Urinary bladder (tissue), 4 donors: ENCODE measurements around the gene AKR1C3. TPM values are rescaled to one million over a fixed set of nuclear protein-coding genes. Genes with fewer than 3 reads are reported as not detected.
A peak's percentile ranks its signal among the peaks of the same experiment; 100 is the strongest.
"Not testable (repeated sequence)": the region's sequence is repeated elsewhere in the genome, so short reads cannot be mapped to it uniquely, and the experiment has no call there.

Source experiments
- DNase-seq: peaks from one replicate; pipeline ENCODE4 v3.0.0-alpha.2; 2015; ENCODE audit errors: extremely low spot score
- H3K27ac ChIP-seq: one replicate; pipeline ENCODE4 v1.5.1; 2013; ENCODE audit warnings: low read depth, mild to moderate bottlenecking, moderate library complexity
- H3K36me3 ChIP-seq: one replicate; pipeline ENCODE4 v1.6.1; 2013; ENCODE audit warnings: mild to moderate bottlenecking, moderate library complexity; ENCODE audit not compliant: insufficient read depth
- H3K4me1 ChIP-seq: one replicate; pipeline ENCODE4 v1.6.1; 2013; ENCODE audit warnings: mild to moderate bottlenecking, moderate library complexity; ENCODE audit not compliant: insufficient read depth
- H3K4me3 ChIP-seq: one replicate; pipeline ENCODE4 v1.5.1; 2013; ENCODE audit warnings: low read depth, low read length
- WGBS: extraction: QIAGEN DNeasy Blood & Tissue Kit; methylation state at CpG from one replicate; pipeline ENCODE4 v1.1.7; 2013; 5-methylcytosine and 5-hydroxymethylcytosine counted together
- polyA plus RNA-seq: library from polyadenylated mRNA; stranded (reverse); fragments of 200-250 nt; gene quantifications from one replicate; pipeline ENCODE4 v1.2.3, GENCODE V29; 2013
- total RNA-seq: library from RNA; depleted of rRNA; stranded (reverse); fragments of >200 nt; gene quantifications from one replicate; pipeline ENCODE4 v1.2.3, GENCODE V29; 2014
- donor health status: healthy with polysubstance abuse.
- donor health status: healthy.

The AKR1C3 gene
- total RNA-seq, result 13.4 TPM
- 74.4 TPM for polyA plus RNA-seq

DNA sequence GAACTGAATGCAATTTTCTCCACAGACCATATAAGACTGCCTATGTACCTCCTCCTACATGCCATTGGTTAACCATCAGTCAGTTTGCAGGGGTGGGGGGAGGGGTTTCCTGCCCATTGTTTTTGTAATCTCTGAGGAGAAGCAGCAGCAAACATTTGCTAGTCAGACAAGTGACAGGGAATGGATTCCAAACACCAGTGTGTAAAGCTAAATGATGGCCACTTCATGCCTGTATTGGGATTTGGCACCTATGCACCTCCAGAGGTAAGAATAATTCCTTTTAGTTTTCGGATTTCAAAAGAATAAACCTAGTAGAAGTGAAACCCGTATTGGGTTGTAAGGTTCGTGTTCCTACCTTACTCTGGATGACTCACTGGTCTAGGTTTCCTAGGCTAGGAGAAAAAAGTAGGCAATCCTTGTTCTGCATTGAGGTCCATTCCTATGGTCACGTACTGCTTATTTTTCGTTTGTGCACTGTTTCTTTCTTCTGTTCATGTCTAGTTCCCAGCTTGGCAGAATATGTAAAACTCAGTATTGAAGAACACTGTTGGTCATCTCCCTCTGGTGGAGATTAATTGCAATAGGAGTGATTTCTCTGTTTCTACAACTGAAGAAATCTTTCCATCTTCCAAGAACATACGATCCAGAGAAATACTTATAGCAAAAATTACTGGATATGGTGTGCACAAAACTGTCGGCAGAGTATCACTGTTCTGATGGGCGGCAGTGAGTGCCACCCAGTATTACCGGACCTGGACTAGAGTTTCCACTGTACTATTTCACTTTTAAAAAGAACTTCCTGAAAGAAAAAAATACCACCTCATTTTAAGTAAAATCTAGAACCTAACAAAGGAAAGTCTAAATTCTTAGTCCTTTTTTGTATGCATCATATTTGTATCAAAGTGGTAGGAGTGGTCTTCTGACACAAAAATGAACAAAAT is at the start of gene AKR1C3:
AKR1C3 (plus strand) TSS at position 150 of the 941 bp plus-strand sequence; CDS start at position 181, 31 bp downstream.
- peak within 1 kb of the TSS; percentile 54 for H3K4me3 ChIP-seq
- WGBS, result 38% methylated on average over 9 of the region's 9 CpGs
- H3K36me3 ChIP-seq, result peaks cover 6% of the 10 kb centered on the region
- no peaks in the 10 kb centered on the region for H3K4me1 ChIP-seq
- no peak within 1 kb of the TSS for H3K27ac ChIP-seq
- peak; percentile 11 for DNase-seq

- H3K4me3 ChIP-seq, result no peak overlapping the region
- WGBS, result 78% methylated on average over 9 of the region's 9 CpGs
- DNase-seq, result no peak
- no peaks in the 10 kb centered on the region for H3K36me3 ChIP-seq
- no peak overlapping the region for H3K27ac ChIP-seq
- H3K4me1 ChIP-seq, result no peaks in the 10 kb centered on the region
Observed at GRCh38 chr10:5045095-5045494, 49.1 kb upstream of the AKR1C3 start.

- H3K4me1 ChIP-seq, result no peaks in the 10 kb centered on the region
- DNase-seq, result no peak
- H3K27ac ChIP-seq, result no peak overlapping the region
- H3K4me3 ChIP-seq, result no peak overlapping the region
- WGBS, result 81% methylated on average over 6 of the region's 6 CpGs
- no peaks in the 10 kb centered on the region for H3K36me3 ChIP-seq
Observed at GRCh38 chr10:5046410-5046809, 47.8 kb upstream of the AKR1C3 start.

DNA sequence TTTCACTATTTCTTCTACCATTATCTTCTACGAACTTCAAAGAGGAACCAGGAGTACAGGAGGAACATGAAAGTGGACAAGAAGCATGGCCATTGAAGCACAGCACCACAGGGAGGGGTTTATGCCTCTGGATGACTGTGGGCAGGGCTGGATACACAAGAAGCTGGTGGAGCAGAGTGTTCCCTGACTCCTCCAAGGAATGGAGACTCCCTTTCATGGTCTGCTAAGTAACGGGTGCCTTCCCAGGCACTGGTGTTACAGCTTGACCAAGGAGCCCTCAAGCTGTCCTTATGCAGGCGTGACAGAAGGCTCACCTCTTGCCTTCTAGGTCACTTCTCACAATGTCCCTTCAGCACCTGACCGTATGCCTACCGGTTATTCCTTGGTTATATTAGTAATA is 47.2 kb upstream of the AKR1C3 start:
- not testable (repeated sequence) for H3K36me3 ChIP-seq, DNase-seq, H3K4me1 ChIP-seq, H3K27ac ChIP-seq, H3K4me3 ChIP-seq
- 91% methylated on average over 5 of the region's 5 CpGs for WGBS

GRCh38 chr10:5047912-5048628 is 46.1 kb upstream of the AKR1C3 start:
- WGBS, result 76% methylated on average over 1 of the region's 1 CpG
- Histone ChIP-seq H3K4me1 (no peaks in the 10 kb centered on the region), H3K27ac (no peak overlapping the region), H3K36me3 (no peaks in the 10 kb centered on the region), H3K4me3 (no peak overlapping the region)
- no peak for DNase-seq

DNA sequence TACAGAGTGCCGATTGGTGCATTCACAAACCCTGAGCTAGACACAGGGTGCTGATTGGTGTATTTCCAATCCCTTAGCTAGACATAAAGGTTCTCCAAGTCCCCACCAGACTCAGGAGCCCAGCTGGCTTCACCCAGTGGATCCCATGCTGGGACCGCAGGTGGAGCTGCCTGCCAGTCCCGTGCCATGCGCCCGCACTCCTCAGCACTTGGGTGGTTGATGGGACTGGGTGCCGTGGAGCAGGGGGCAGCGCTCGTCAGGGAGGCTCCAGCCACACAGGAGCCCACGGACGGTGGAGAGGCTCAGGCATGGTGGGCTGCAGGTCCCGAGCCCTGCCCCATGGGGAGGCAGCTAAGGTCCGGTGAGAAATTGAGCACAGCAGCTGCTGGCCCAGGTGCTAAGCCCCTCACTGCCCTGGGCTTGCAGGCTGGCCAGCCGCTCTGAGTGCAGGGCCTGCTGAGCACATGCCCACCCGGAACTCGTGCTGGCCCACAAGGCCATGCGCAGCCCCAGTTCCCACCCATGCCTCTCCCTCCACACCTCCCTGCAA is 41.2 kb upstream of the AKR1C3 start:
- not testable (repeated sequence) for H3K4me3 ChIP-seq, H3K27ac ChIP-seq, H3K36me3 ChIP-seq, H3K4me1 ChIP-seq, DNase-seq
- WGBS, result 90% methylated on average over 16 of the region's 16 CpGs

DNA sequence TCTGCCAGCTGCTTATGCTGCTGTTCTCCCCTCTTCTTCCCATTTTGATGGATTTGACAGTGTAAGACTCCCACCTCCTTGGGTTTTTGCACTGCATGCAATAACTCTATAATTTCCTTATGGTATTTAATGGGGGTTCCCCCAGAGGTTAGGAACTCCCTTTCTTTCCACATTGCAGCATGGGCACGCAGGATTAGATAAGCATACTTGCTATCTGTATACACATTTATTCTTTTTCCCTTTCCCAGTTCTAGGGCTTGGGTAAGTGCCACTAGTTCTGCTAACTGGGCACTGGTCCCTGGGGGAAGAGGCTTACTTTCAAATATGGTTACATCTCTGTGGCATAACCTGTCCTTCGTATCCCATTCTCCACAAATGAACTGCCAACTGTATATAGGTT is 39.4 kb upstream of the AKR1C3 start:
- 66% methylated on average over 2 of the region's 2 CpGs for WGBS
- DNase-seq, H3K4me3 ChIP-seq: not testable (repeated sequence)

GRCh38 chr10:5059267-5059666 is 34.9 kb upstream of the AKR1C3 start:
- not testable (repeated sequence) for H3K4me3 ChIP-seq, H3K4me1 ChIP-seq, H3K27ac ChIP-seq, H3K36me3 ChIP-seq, DNase-seq
- WGBS, result 87% methylated on average over 8 of the region's 8 CpGs

More for the DNA sequence above, 39.4 kb upstream of the AKR1C3 start:
- H3K27ac ChIP-seq, H3K4me1 ChIP-seq, H3K36me3 ChIP-seq: not testable (repeated sequence)

GRCh38 chr10:5060791-5061190 is 33.4 kb upstream of the AKR1C3 start:
- not testable (repeated sequence) for H3K4me3 ChIP-seq, H3K4me1 ChIP-seq, H3K36me3 ChIP-seq, H3K27ac ChIP-seq, DNase-seq
- WGBS, result 89% methylated on average over 13 of the region's 13 CpGs

GRCh38 chr10:5064656-5065055 is 29.6 kb upstream of the AKR1C3 start:
- Histone ChIP-seq H3K4me1 (no peaks in the 10 kb centered on the region), H3K4me3 (no peak overlapping the region), H3K36me3 (no peaks in the 10 kb centered on the region), H3K27ac (no peak overlapping the region)
- 77% methylated on average over 1 of the region's 1 CpG for WGBS
- no peak for DNase-seq

GRCh38 chr10:5068274-5068984 is 25.8 kb upstream of the AKR1C3 start:
- H3K4me3 ChIP-seq, result no peak overlapping the region
- H3K4me1 ChIP-seq, result peaks cover 2% of the 10 kb centered on the region
- no peak overlapping the region for H3K27ac ChIP-seq
- 93% methylated on average over 1 of the region's 1 CpG for WGBS
- no peak for DNase-seq
- H3K36me3 ChIP-seq, result no peaks in the 10 kb centered on the region

- no peaks in the 10 kb centered on the region for H3K36me3 ChIP-seq
- DNase-seq, result no peak
- no peak overlapping the region for H3K4me3 ChIP-seq
- peak overlapping the region; percentile 31 for H3K27ac ChIP-seq
- peaks cover 2% of the 10 kb centered on the region for H3K4me1 ChIP-seq
Observed at GRCh38 chr10:5070648-5071410, 23.4 kb upstream of the AKR1C3 start.
